GM13977 (cell line): Measurements from ENCODE around the gene GALNT18.

Experiments
- DNase-seq: peaks from one replicate; pipeline ENCODE4 v3.0.0; 2012; ENCODE audit warnings: low spot score
- in situ Hi-C: fragments of 300-500 bp; cut with MboI; formaldehyde crosslinking; loops from one replicate; pipeline ENCODE4 v1.12.0; 2022; ENCODE audit warnings: low sequenced_read_pairs, low pct_unique_long_range_greater_than_20kb, mixed read lengths, inconsistent platforms; ENCODE audit not compliant: unreplicated experiment
- TF ChIP-seq, protein P1 (sequence below): IDR thresholded peaks from 2 replicates; pipeline ENCODE4 v1.5.1; 2012; ENCODE audit warnings: mild to moderate bottlenecking, control low read depth; ENCODE audit not compliant: insufficient read depth; ENCODE audit errors: extremely low read depth, missing control alignments

GALNT18 gene

DNA sequence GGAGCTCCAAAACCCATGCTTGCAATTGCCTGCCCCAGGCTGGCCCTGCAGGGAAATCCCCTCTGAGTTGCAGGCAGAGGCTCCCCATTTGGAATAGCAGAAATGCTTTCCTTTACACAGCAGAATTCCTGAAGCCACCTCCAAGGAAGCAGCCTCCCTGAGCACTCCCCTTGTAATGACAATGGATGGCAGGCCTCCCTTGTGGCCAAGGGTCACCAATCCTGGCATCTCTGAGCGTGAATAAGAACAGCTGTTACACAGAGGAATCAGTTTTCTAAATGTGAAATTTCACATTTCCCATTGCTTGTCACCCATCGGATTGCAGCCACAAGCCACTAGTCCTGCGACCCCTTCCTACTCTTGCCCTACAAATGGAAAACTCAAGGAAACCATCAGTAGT lies 107.6 kb downstream of the GALNT18 start:
- in situ Hi-C loops = no loop called here
- TF ChIP-seq, protein P1, sequence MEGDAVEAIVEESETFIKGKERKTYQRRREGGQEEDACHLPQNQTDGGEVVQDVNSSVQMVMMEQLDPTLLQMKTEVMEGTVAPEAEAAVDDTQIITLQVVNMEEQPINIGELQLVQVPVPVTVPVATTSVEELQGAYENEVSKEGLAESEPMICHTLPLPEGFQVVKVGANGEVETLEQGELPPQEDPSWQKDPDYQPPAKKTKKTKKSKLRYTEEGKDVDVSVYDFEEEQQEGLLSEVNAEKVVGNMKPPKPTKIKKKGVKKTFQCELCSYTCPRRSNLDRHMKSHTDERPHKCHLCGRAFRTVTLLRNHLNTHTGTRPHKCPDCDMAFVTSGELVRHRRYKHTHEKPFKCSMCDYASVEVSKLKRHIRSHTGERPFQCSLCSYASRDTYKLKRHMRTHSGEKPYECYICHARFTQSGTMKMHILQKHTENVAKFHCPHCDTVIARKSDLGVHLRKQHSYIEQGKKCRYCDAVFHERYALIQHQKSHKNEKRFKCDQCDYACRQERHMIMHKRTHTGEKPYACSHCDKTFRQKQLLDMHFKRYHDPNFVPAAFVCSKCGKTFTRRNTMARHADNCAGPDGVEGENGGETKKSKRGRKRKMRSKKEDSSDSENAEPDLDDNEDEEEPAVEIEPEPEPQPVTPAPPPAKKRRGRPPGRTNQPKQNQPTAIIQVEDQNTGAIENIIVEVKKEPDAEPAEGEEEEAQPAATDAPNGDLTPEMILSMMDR = no peak
- no peak for DNase-seq

DNA sequence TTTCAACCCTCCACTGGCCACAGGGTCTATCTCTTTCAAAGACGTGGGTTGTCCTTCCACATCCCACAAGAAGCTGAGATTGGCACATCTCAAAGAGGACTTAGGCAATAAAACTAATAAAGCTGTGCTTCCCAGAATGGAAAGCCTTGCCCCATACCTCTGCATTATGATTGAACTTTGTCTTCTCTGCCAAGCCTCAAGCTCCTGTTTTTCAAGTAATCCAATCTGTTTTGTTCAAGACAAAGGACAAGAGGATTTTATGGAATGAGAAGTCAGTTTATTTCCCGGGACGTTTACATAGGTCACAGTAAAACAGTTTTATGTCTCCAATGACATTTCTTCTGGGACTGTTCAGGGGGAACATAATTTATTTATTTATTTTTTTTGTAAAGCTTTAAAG lies 108.4 kb downstream of the GALNT18 start:
- in situ Hi-C loops = no loop called here
- TF ChIP-seq, protein P1 = no peak
- DNase-seq = no peak

DNA sequence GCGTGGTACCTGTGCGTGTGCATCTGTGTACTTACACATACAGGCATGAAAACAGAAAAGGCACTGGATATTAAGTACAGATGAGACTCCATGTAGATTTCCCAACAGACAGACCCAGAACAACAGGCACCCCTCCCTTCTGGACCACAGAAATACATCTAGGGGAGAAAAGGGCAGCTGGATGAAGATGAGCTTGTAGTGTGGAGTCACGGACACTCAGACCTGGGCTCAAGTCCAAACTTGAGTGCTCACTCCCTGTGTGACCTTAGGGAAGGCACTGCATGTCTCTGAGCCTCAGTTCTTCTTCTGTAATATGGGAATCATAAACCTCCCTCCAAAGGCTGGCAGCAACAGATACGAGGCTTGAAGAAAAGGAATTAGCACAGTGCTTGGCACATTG lies 108.9 kb downstream of the GALNT18 start:
- in situ Hi-C loops = no loop called here
- TF ChIP-seq, protein P1 = no peak
- DNase-seq = no peak

DNA sequence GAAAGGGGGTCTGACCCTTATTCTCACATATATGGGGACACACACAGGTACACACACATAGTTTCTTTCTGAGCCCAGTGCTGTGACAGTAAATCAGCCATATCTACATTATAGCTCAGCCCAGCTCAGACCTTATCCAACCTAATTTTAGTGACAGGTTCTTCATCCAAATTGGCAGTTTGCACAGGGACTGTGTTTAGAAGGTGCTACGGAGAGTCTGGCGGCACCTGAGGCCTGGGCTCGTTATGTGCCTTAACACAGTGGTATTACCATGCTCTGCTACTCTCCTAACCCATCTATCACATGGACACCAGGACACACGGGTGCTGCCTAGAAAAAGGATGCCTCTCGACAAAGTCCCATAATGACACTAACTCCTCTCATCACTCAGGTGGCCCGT lies 109.3 kb downstream of the GALNT18 start:
- TF ChIP-seq, protein P1 = no peak
- no peak for DNase-seq
- in situ Hi-C loops = no loop called here

DNA sequence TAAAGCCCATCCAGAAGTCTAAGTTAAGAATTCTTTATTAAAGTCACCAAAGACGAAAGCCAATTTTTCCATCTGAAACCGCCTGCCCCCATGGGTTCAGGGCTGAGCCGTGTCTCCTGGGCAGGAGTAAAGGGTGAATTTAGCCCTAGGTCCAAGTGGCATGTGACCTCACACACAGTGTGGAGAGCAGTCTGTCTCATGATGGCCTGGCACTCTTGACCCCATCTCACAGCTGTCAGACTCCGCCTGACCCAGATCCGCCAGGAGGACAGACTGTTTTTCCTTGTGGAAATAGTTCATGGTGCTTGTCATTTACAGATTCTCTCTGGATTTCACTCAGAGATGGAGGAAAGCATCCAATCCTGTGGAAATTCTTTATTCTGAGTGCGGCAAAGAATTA lies 109.7 kb downstream of the GALNT18 start:
- DNase-seq = no peak
- in situ Hi-C loops = no loop called here

DNA sequence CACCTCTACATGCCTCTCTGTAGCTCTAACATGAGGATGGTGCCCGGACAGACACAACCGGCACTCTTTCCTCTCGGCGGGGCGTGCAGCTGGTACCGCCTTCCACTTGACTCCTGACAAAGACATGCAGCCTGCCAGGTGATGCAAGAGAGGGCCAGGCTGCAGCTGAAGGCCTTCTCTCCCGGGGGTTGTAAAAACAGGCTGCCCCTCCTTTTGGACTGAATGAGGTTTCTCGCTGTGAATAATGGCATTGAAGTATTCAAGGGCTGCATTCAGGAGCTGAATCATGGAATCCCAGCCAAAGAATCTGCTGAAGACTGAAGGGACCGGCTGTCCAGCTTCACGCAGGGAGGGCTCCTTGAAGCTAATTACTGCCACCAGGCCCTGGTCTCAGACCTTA lies 110.9 kb downstream of the GALNT18 start:
- TF ChIP-seq, protein P1 = no peak
- in situ Hi-C loops = no loop called here
- DNase-seq = no peak

More for the DNA sequence above, 109.7 kb downstream of the GALNT18 start:
- TF ChIP-seq, protein P1 = no peak

DNA sequence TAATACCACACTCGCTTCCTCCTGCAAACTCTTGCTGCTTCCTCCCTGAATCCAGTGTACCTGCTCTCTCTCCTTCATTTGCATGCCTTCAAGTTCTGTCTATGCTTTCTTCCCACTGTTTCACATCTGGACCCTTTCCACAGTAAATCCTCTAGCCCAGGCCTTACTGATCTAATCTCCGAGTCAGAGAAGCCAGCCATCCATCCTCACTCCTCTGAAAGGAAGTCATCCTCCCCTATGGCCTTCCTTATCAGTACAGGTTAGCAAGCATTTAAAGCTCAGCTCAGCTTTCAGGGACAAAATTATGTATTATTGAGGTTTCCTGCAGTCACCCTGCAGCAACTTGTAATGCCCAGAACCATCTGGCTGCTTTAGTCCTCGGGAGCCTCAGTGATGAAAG lies 116.1 kb downstream of the GALNT18 start:
- DNase-seq = no peak
- TF ChIP-seq, protein P1 = no peak
- in situ Hi-C loops = no loop called here
